ENCODE results near the gene CTSS. TPM values are rescaled to one million over a fixed set of nuclear protein-coding genes. Genes with fewer than 3 reads are reported as not detected.

CTSS gene
- polyA plus RNA-seq, 1 donor from 2014 or later = 3.2 TPM

DNA sequence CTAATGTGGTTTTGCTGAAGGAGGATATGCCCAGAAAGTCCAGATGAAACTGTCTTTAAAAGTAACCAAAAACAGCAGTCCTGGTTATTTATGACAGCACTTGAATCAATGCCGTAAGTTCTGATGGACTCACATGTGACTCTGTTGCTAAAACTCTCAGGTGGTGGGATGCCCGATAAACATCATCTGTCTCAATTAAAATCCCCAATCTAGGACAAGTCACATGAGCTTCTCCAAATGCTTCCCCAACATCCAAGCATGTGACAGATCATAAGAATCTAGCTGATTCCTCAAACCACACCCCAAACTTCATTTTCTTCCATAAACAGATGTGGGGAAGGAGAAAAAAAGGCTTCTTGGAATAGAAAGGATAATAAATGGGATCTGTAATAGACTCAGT lies 43.3 kb upstream of the CTSS start:
- no peak overlapping the region for H2AFZ ChIP-seq (ENCODE audit: low read depth, low read length)
- no peak overlapping the region for H3K4me2 ChIP-seq (ENCODE audit: low read length)
- H4K20me1 ChIP-seq (ENCODE audit: insufficient read depth) = no peaks in the 10 kb centered on the region
- no peaks in the 10 kb centered on the region for H3K79me2 ChIP-seq (replicated peaks; ENCODE audit: insufficient read depth, low read length)
- TF ChIP-seq RAD21 (conservative IDR thresholded peaks at IDR 0.05) (no peak), SMC3 (conservative IDR thresholded peaks at IDR 0.05; ENCODE audit: poor library complexity) (no peak), EZH2 (IDR thresholded peaks at IDR 0.05; ENCODE audit: borderline replicate concordance, insufficient read depth, low read length, poor library complexity, severe bottlenecking) (no peak), TAF1 (IDR thresholded peaks at IDR 0.05; ENCODE audit: low read depth) (no peak), MXI1 (conservative IDR thresholded peaks at IDR 0.05; ENCODE audit: poor library complexity, severe bottlenecking) (no peak), EP300 (conservative IDR thresholded peaks at IDR 0.05; ENCODE audit: poor library complexity, severe bottlenecking) (no peak), POLR2AphosphoS5 (IDR thresholded peaks at IDR 0.05) (no peak)
- TF ChIP-seq, protein P1, sequence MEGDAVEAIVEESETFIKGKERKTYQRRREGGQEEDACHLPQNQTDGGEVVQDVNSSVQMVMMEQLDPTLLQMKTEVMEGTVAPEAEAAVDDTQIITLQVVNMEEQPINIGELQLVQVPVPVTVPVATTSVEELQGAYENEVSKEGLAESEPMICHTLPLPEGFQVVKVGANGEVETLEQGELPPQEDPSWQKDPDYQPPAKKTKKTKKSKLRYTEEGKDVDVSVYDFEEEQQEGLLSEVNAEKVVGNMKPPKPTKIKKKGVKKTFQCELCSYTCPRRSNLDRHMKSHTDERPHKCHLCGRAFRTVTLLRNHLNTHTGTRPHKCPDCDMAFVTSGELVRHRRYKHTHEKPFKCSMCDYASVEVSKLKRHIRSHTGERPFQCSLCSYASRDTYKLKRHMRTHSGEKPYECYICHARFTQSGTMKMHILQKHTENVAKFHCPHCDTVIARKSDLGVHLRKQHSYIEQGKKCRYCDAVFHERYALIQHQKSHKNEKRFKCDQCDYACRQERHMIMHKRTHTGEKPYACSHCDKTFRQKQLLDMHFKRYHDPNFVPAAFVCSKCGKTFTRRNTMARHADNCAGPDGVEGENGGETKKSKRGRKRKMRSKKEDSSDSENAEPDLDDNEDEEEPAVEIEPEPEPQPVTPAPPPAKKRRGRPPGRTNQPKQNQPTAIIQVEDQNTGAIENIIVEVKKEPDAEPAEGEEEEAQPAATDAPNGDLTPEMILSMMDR (IDR thresholded peaks at IDR 0.05; ENCODE audit: poor library complexity, severe bottlenecking) = no peak
- TF ChIP-seq, protein P2, sequence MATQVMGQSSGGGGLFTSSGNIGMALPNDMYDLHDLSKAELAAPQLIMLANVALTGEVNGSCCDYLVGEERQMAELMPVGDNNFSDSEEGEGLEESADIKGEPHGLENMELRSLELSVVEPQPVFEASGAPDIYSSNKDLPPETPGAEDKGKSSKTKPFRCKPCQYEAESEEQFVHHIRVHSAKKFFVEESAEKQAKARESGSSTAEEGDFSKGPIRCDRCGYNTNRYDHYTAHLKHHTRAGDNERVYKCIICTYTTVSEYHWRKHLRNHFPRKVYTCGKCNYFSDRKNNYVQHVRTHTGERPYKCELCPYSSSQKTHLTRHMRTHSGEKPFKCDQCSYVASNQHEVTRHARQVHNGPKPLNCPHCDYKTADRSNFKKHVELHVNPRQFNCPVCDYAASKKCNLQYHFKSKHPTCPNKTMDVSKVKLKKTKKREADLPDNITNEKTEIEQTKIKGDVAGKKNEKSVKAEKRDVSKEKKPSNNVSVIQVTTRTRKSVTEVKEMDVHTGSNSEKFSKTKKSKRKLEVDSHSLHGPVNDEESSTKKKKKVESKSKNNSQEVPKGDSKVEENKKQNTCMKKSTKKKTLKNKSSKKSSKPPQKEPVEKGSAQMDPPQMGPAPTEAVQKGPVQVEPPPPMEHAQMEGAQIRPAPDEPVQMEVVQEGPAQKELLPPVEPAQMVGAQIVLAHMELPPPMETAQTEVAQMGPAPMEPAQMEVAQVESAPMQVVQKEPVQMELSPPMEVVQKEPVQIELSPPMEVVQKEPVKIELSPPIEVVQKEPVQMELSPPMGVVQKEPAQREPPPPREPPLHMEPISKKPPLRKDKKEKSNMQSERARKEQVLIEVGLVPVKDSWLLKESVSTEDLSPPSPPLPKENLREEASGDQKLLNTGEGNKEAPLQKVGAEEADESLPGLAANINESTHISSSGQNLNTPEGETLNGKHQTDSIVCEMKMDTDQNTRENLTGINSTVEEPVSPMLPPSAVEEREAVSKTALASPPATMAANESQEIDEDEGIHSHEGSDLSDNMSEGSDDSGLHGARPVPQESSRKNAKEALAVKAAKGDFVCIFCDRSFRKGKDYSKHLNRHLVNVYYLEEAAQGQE (IDR thresholded peaks at IDR 0.05; ENCODE audit: borderline replicate concordance) = no peak
- H3K27ac ChIP-seq (ENCODE audit: low read length) = no peak overlapping the region
- H3F3A ChIP-seq (ENCODE audit: insufficient read depth, low read length, poor library complexity, severe bottlenecking) = no peaks in the 10 kb centered on the region
- no peaks in the 10 kb centered on the region for H3K27me3 ChIP-seq (ENCODE audit: insufficient read depth, low read depth, low read length)
- no peak overlapping the region for H3K9ac ChIP-seq (ENCODE audit: low read length)
- H3K36me3 ChIP-seq (ENCODE audit: insufficient read depth, low read length) = peaks cover 3% of the 10 kb centered on the region
- H3K9me2 ChIP-seq (ENCODE audit: insufficient read depth, low read length) = no peaks in the 10 kb centered on the region
- no peaks in the 10 kb centered on the region for H3K9me3 ChIP-seq (ENCODE audit: low read length)
- H3K4me3 ChIP-seq (ENCODE audit: low read length) = no peak overlapping the region

DNA sequence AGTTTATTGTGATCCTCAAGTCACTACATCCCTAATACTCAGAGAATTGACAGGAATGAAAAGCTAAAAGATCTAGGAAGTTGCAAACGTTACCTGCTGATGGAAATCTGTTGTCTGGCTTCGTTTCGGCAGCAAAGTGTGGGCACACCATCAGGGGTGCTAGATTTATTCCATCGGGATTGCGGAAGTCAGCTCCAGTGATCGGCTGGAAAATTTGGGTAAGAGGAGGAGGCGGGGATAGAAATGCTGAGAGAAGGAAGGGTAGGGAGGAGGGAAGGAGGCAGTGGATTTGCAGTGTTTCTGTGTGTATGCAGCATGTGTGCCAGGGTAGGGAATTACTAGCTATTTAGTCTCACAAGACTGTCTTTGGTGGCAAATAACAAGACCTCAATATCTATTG lies 42.5 kb upstream of the CTSS start, which contains the start of gene CTSK:
CTSK (minus strand) TSS at position 140 of the 400 bp plus-strand sequence. CDS start 1,455 bp downstream, outside the sequence.
- no peak within 1 kb of the TSS for H3K27ac ChIP-seq (ENCODE audit: low read length)
- TF ChIP-seq, protein P1 (IDR thresholded peaks at IDR 0.05; ENCODE audit: poor library complexity, severe bottlenecking) = no peak
- TF ChIP-seq SMC3 (conservative IDR thresholded peaks at IDR 0.05; ENCODE audit: poor library complexity) (no peak), RAD21 (conservative IDR thresholded peaks at IDR 0.05) (no peak), EP300 (conservative IDR thresholded peaks at IDR 0.05; ENCODE audit: poor library complexity, severe bottlenecking) (no peak), EZH2 (IDR thresholded peaks at IDR 0.05; ENCODE audit: borderline replicate concordance, insufficient read depth, low read length, poor library complexity, severe bottlenecking) (no peak), MXI1 (conservative IDR thresholded peaks at IDR 0.05; ENCODE audit: poor library complexity, severe bottlenecking) (no peak), TAF1 (IDR thresholded peaks at IDR 0.05; ENCODE audit: low read depth) (no peak), POLR2AphosphoS5 (IDR thresholded peaks at IDR 0.05) (no peak)
- TF ChIP-seq, protein P2 (IDR thresholded peaks at IDR 0.05; ENCODE audit: borderline replicate concordance) = no peak
- H3K4me2 ChIP-seq (ENCODE audit: low read length) = no peak within 1 kb of the TSS
- H3K4me3 ChIP-seq (ENCODE audit: low read length) = no peak within 1 kb of the TSS
- no peaks in the 10 kb centered on the region for H3K9me2 ChIP-seq (ENCODE audit: insufficient read depth, low read length)
- H4K20me1 ChIP-seq (ENCODE audit: insufficient read depth) = no peaks in the 10 kb centered on the region
- no peaks in the 10 kb centered on the region for H3F3A ChIP-seq (ENCODE audit: insufficient read depth, low read length, poor library complexity, severe bottlenecking)
- no peaks in the 10 kb centered on the region for H3K27me3 ChIP-seq (ENCODE audit: insufficient read depth, low read depth, low read length)
- H3K79me2 ChIP-seq (replicated peaks; ENCODE audit: insufficient read depth, low read length) = no peaks in the 10 kb centered on the region
- H3K9me3 ChIP-seq (ENCODE audit: low read length) = no peaks in the 10 kb centered on the region
- H2AFZ ChIP-seq (ENCODE audit: low read depth, low read length) = no peak within 1 kb of the TSS
- H3K36me3 ChIP-seq (ENCODE audit: insufficient read depth, low read length) = peaks cover 3% of the 10 kb centered on the region
- H3K9ac ChIP-seq (ENCODE audit: low read length) = no peak within 1 kb of the TSS

All from neural cell (in vitro differentiated cells).